ENCODE results near the gene RAPGEF1.

The RAPGEF1 gene

DNA sequence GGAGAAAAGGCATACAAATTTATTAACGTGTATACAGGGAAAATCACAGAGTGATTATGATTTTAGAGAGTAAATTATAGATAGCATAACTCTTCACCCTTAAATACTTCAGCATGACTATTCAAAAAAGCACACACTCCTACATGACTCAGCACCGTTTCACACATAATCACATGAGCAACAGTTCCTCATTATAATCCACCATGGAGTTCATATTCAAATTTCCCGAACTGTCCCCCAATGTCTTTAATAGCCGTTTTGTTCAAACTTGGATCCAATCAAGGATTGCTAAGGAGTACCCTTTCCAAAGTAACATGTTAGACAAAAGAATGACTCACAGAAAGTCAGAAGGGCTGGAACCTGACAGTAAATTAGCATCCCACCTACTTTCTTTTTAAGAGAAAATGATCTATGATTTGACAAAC, 32.1 kb downstream of the RAPGEF1 start:
- no peak overlapping the region for H3K4me3 ChIP-seq (ENCODE audit: low read depth, low read length)
- no peak for DNase-seq (ENCODE audit: low read depth)
- TF ChIP-seq, protein P1, sequence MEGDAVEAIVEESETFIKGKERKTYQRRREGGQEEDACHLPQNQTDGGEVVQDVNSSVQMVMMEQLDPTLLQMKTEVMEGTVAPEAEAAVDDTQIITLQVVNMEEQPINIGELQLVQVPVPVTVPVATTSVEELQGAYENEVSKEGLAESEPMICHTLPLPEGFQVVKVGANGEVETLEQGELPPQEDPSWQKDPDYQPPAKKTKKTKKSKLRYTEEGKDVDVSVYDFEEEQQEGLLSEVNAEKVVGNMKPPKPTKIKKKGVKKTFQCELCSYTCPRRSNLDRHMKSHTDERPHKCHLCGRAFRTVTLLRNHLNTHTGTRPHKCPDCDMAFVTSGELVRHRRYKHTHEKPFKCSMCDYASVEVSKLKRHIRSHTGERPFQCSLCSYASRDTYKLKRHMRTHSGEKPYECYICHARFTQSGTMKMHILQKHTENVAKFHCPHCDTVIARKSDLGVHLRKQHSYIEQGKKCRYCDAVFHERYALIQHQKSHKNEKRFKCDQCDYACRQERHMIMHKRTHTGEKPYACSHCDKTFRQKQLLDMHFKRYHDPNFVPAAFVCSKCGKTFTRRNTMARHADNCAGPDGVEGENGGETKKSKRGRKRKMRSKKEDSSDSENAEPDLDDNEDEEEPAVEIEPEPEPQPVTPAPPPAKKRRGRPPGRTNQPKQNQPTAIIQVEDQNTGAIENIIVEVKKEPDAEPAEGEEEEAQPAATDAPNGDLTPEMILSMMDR (IDR thresholded peaks at IDR 0.05; ENCODE audit: control insufficient read depth, extremely low read depth, insufficient read depth) = no peak

DNA sequence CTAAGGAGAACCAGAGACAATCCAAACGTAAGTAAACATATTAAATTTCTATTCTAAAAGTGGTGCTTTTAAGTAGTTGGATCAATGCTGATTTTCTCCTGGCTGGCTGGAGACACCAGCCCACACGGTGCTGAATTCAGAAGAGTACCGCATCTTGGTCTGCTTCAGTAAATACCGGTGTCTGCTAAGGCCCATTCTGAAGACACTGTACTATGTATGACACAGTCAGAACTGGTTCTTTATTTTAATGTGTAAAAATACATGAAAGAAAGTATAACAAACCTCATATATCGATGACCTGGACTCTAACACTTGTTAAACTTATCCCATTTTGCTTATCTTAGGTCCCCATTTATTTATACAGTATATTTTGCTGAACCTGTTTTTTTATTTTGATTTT, 32.8 kb downstream of the RAPGEF1 start:
- TF ChIP-seq, protein P1 (IDR thresholded peaks at IDR 0.05; ENCODE audit: control insufficient read depth, extremely low read depth, insufficient read depth) = no peak
- DNase-seq (ENCODE audit: low read depth) = no peak
- no peak overlapping the region for H3K4me3 ChIP-seq (ENCODE audit: low read depth, low read length)

DNA sequence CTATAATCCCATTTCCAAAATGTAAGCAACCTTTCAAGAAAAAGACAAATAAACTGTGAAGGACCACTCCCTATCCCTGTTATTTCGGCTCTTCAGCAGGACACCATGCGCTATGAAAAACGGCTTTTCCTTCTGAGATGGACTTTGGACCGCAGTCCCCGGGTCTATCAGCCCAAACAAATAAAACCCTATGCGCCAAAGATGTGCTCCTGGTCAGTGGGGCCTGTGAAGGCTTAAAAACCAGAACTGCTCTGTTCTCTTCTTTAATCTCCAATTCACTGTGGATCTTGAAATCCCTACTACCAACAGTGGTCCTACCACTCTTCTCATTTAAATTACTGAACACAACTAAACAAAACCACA, 33.3 kb downstream of the RAPGEF1 start:
- no peak for DNase-seq (ENCODE audit: low read depth)
- no peak overlapping the region for H3K4me3 ChIP-seq (ENCODE audit: low read depth, low read length)
- TF ChIP-seq, protein P1 (IDR thresholded peaks at IDR 0.05; ENCODE audit: control insufficient read depth, extremely low read depth, insufficient read depth) = no peak

DNA sequence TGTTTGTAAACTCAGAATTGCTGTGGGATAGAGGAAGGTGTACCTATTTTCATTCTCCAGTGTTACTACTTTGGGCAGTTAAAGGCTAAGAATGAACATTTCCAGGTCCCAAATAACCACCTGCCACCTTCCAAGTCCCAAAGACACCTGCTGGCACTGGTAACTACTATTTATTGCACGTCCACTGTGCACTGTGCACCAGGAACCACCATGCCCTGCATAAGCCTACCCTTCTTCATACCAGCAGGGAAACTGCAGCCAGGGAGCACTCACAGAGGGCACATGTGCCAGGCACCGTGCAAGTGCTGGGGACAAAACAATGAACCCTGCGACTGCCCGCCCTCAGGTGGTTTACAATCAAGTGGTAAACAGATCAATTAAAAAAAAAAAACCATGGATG, 34.9 kb downstream of the RAPGEF1 start:
- DNase-seq (ENCODE audit: low read depth) = no peak
- H3K4me3 ChIP-seq (ENCODE audit: low read depth, low read length) = no peak overlapping the region
- TF ChIP-seq, protein P1 (IDR thresholded peaks at IDR 0.05; ENCODE audit: control insufficient read depth, extremely low read depth, insufficient read depth) = no peak

DNA sequence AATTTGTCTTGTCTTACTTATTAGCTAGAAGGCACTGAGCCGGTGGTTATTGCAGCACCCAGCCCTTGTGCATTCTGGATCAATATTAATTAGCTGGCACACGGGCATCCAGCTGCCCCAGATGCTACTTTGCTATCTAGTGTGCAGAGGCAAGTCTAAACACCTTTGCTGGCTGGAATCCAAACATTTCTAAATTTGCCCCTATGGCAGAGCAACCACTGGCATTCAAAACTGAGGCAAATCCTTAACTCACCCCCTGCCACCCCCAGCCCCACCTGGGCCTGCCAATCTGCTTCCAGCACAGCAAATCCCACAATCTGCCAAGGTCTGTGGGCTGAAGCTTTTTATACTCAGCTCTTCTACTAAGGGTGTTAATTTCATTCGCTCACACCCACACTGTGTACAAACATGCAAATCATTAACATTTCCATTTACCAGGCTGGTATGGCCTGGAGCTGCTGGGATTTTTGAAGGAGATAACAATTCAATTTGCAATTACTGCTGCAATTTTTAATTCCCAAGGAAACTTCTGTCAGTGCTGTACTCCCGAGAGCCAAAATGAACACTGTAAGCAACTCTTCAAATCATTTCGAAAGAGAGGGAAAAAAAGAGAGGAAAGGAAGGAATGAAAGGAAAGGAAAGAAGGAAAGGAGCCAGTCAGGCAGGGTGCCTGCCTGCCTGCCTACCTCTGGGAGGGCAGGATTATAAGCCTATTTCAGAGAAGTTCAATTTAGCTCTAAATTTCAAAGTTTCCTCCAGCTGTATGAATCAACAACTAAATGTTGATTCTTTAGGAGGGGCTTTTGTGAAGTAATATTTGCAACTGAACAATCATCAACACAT, 35.5 kb downstream of the RAPGEF1 start:
- TF ChIP-seq, protein P1 (IDR thresholded peaks at IDR 0.05; ENCODE audit: control insufficient read depth, extremely low read depth, insufficient read depth) = no peak
- no peak for DNase-seq (ENCODE audit: low read depth)
- no peak overlapping the region for H3K4me3 ChIP-seq (ENCODE audit: low read depth, low read length)

DNA sequence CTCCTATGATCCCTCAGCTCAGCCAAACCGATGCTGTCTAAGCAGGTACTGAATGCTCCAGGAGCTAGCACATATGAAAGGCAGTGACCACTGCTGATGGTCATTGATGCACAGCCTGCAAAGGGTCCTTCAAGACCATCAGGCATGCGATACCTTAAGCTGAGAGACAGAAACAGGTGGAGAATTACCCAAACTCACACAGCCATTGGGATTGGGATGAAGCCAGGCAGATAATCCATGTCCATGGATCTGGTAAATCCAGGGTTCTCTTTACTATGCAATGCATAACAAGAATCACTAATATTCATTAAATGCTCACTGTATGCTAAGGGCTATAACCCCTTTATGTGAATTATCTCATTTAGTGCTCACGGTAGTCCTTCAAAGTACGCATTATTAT, 36.2 kb downstream of the RAPGEF1 start:
- no peak for DNase-seq (ENCODE audit: low read depth)
- H3K4me3 ChIP-seq (ENCODE audit: low read depth, low read length) = no peak overlapping the region
- TF ChIP-seq, protein P1 (IDR thresholded peaks at IDR 0.05; ENCODE audit: control insufficient read depth, extremely low read depth, insufficient read depth) = no peak

DNA sequence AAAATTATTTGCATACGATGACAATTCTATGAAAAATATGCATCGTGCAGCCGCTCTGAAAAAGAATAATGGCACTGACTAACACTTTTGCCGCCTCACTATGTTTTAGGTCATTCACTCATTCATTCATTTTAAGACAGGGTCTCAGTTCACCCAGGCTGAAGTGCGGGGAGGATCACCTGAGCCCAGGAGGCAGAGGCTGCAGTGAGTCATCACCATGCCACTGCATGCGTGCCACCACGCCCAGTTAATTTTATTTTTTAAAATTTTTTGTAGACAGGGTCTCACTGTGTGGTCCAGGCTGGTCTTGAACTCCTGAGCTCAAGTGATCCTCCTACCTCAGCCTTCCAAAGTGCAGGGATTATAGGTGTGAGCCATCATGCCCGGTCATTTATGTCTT, 37.0 kb downstream of the RAPGEF1 start:
- TF ChIP-seq, protein P1 (IDR thresholded peaks at IDR 0.05; ENCODE audit: control insufficient read depth, extremely low read depth, insufficient read depth) = no peak
- no peak overlapping the region for H3K4me3 ChIP-seq (ENCODE audit: low read depth, low read length)
- DNase-seq (ENCODE audit: low read depth) = no peak
